B cell (primary cell): ENCODE measurements around the gene NUPR2. TPM values are rescaled to one million over a fixed set of nuclear protein-coding genes. Genes with fewer than 3 reads are reported as not detected.
A peak's percentile ranks its signal among the peaks of the same experiment; 100 is the strongest.
"Not testable (repeated sequence)": the region's sequence is repeated elsewhere in the genome, so short reads cannot be mapped to it uniquely, and the experiment has no call there.

Source experiments
- ATAC-seq: fragments of 200-7000 bp; cut with Tn5 transposase; one replicate; pipeline ENCODE4 v1.10.0; 2021; ENCODE audit warnings: low read depth, mild to moderate bottlenecking, moderate number of reproducible peaks, moderate library complexity
- CTCF ChIA-PET: fragments of 350-600 bp; sonication (Branson Sonifier 250); formaldehyde crosslinking; loops from one replicate; lab custom pipeline; 2021; ENCODE audit warnings: antibody characterized with exemption, inconsistent platforms; lab: Charles Lee
- POLR2A ChIA-PET: fragments of 350-600 bp; sonication (Branson Sonifier 250); formaldehyde crosslinking; loops from one replicate; lab custom pipeline; 2021; ENCODE audit warnings: antibody characterized with exemption; lab: Charles Lee
- DNase-seq: peaks from one replicate; pipeline ENCODE4 v3.0.0; 2013
- H2AFZ ChIP-seq: 2 replicates; pipeline ENCODE4 v1.6.1; 2012; ENCODE audit warnings: mild to moderate bottlenecking, low read depth, low read length; ENCODE audit not compliant: insufficient read depth, poor library complexity, severe bottlenecking
- H3K27ac ChIP-seq, 2 donors: 1 replicate in 1 of 2; 2 replicates in 1 of 2; pipeline ENCODE4 v1.5.1; 2012 to 2013; ENCODE audit warnings: low read length in 2 of 2, mild to moderate bottlenecking in 2 of 2, moderate library complexity in 1 of 2
- H3K27me3 ChIP-seq, 4 experiments: fragments of 200-600 bp in 1 of 4; sonication (generic) in 1 of 4; replicated peaks in 1 of 4; 1 replicate in 2 of 4; 2 replicates in 2 of 4; pipeline versions ENCODE4 v1.6.1 to v1.7.0; 2013 to 2016; ENCODE audit warnings: low read length in 3 of 4, mild to moderate bottlenecking in 2 of 4, mixed read lengths in 1 of 4, moderate library complexity in 1 of 4; ENCODE audit not compliant: insufficient read depth in 4 of 4, control insufficient read depth in 3 of 4; ENCODE audit errors: control extremely low read depth in 1 of 4
- H3K36me3 ChIP-seq, 2 experiments: replicated peaks in 1 of 2; 1 replicate in 1 of 2; 2 replicates in 1 of 2; pipeline versions ENCODE4 v1.6.1 to v1.7.1; 2013; ENCODE audit warnings: low read length in 1 of 2; ENCODE audit not compliant: insufficient read depth in 2 of 2, control insufficient read depth in 1 of 2; ENCODE audit errors: control extremely low read depth in 1 of 2, extremely low read depth in 1 of 2
- H3K4me1 ChIP-seq, 2 donors: fragments of 200-600 bp in 1 of 2; sonication (generic) in 1 of 2; 1 replicate in 1 of 2; 2 replicates in 1 of 2; pipeline versions ENCODE4 v1.5.1 to v1.6.1; 2013 to 2017; ENCODE audit warnings: low read length in 2 of 2; ENCODE audit not compliant: control insufficient read depth in 2 of 2, insufficient read depth in 2 of 2
- H3K4me2 ChIP-seq: replicated peaks from 2 replicates; pipeline ENCODE3; 2012; ENCODE audit warnings: mild to moderate bottlenecking, low read depth, low read length; ENCODE audit not compliant: poor library complexity, severe bottlenecking
- H3K4me3 ChIP-seq, 5 experiments: fragments of 200-600 bp in 1 of 5; sonication (generic) in 1 of 5; 1 replicate in 3 of 5; 2 replicates in 2 of 5; pipeline versions ENCODE4 v1.5.1 to v1.7.0; 2011 to 2016; ENCODE audit warnings: low read length in 4 of 5, mild to moderate bottlenecking in 4 of 5, low read depth in 2 of 5, control low read depth in 1 of 5, moderate library complexity in 1 of 5; ENCODE audit not compliant: insufficient read depth in 1 of 5; ENCODE audit errors: control extremely low read depth in 1 of 5, extremely low read depth in 1 of 5
- H3K79me2 ChIP-seq: fragments of 200-600 bp; sonication (generic); one replicate; pipeline ENCODE4 v1.6.0; 2016; ENCODE audit warnings: low read length; ENCODE audit not compliant: control insufficient read depth, insufficient read depth
- H3K9ac ChIP-seq: fragments of 200-600 bp; sonication (generic); 2 replicates; pipeline ENCODE4 v1.6.1; 2017; ENCODE audit warnings: mild to moderate bottlenecking, low read length, moderate library complexity
- H3K9me3 ChIP-seq, 3 donors: one replicate each; pipeline versions ENCODE4 v1.6.1 to v1.7.1; 2013; ENCODE audit warnings: low read length in 2 of 3; ENCODE audit not compliant: control insufficient read depth in 2 of 3, insufficient read depth in 1 of 3; ENCODE audit errors: control extremely low read depth in 1 of 3
- H4K20me1 ChIP-seq: 2 replicates; pipeline ENCODE4 v1.6.0; 2012; ENCODE audit warnings: mild to moderate bottlenecking, low read length; ENCODE audit not compliant: insufficient read depth, control insufficient read depth, poor library complexity, severe bottlenecking
- H3K27ac Mint-ChIP-seq: one replicate; pipeline ENCODE4 v1.8.0; 2021; ENCODE audit warnings: mixed read lengths
- H3K27me3 Mint-ChIP-seq: one replicate; pipeline ENCODE4 v1.8.0; 2021; ENCODE audit warnings: mixed read lengths
- H3K4me1 Mint-ChIP-seq: one replicate; pipeline ENCODE4 v1.8.0; 2021; ENCODE audit warnings: mixed read lengths
- H3K4me3 Mint-ChIP-seq: one replicate; pipeline ENCODE4 v1.8.0; 2021; ENCODE audit warnings: mixed read lengths
- H3K9me3 Mint-ChIP-seq: one replicate; pipeline ENCODE4 v1.8.0; 2022; ENCODE audit warnings: mixed read lengths; ENCODE audit not compliant: insufficient read depth
- EZH2 ChIP-seq: IDR thresholded peaks from 2 replicates; pipeline ENCODE4 v1.6.1; 2012; ENCODE audit warnings: borderline replicate concordance, low read depth, mild to moderate bottlenecking, moderate library complexity, low read length; ENCODE audit not compliant: insufficient read depth, poor library complexity, severe bottlenecking
- WGBS: methylation state at CpG from one replicate; pipeline ENCODE4 v1.1.5; 2013; ENCODE audit warnings: missing lambda C conversion rate; ENCODE audit not compliant: insufficient coverage; 5-methylcytosine and 5-hydroxymethylcytosine counted together
- intact Hi-C: fragments of 100-400 bp; cut with micrococcal nuclease; formaldehyde crosslinking; loops from one replicate; pipeline ENCODE4 v1.10.0; 2022
- polyA plus RNA-seq: library from polyadenylated mRNA; depleted of rRNA; stranded (reverse); fragments of >200 nt; gene quantifications from 2 replicates; pipeline ENCODE4 v1.2.3, GENCODE V29; 2012
- total RNA-seq, 2 donors: library from RNA; stranded (reverse); fragments of 120-200 nt in 1 of 2; gene quantifications; 1 replicate in 1 of 2; 2 replicates in 1 of 2; pipeline versions ENCODE4 v1.2.3 to v1.2.4, GENCODE V29; 2013 to 2022
- TF ChIP-seq, protein P1 (sequence below): fragments of 200-600 bp; IDR thresholded peaks from one replicate; pipeline ENCODE4 v1.8.0; 2022; ENCODE audit warnings: antibody characterized with exemption, mild to moderate bottlenecking

NUPR2 gene
- total and polyA plus RNA-seq, 2 donors (not counting 1 experiment from before 2014, with no cell fraction given), result not detected

DNA sequence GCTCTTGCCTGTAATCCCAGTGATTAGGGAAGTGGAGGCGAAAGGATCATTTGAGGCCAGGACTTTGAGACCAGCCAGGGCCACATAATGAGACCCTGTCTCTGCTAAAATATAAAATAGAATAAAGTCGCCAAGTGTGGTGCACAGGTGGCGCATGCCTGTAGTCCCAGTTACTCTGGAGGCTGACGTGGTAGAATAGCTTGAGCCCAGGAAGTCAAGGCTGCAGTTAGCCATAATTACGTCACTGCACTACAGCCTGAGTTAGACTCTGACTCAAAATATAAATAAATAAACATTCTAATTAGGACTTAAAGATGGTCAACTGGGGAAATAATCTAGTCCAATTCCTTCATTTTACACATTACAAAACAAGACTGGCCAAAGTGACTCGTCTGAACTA lies 10.7 kb downstream of the NUPR2 start:
- peaks cover 29% of the 10 kb centered on the region for H3K79me2 ChIP-seq
- Mint-ChIP-seq H3K27ac (peak overlapping the region; percentile 98), H3K9me3 (no peaks in the 10 kb centered on the region), H3K27me3 (peaks cover 3% of the 10 kb centered on the region), H3K4me1 (peaks cover 36% of the 10 kb centered on the region), H3K4me3 (peak overlapping the region; percentile 99)
- peaks cover 0 to 6% (median 0%) of the 10 kb centered on the region in 3 donors for H3K9me3 ChIP-seq
- peaks cover 17 to 22% of the 10 kb centered on the region in 2 donors for H3K4me1 ChIP-seq
- H3K36me3 ChIP-seq, result peaks cover 13 to 34% of the 10 kb centered on the region in 2 experiments
- peak overlapping the region; percentile 77 to 89 for H3K27ac ChIP-seq
- H4K20me1 ChIP-seq, result peaks cover 6% of the 10 kb centered on the region
- peaks cover 0 to 3% (median 0%) of the 10 kb centered on the region in 4 experiments for H3K27me3 ChIP-seq
- WGBS, result 57% methylated on average over 2 of the region's 6 CpGs
- intact Hi-C loops, result no loop called here
- DNase-seq (peak; percentile 44), ATAC-seq (no peak)
- H3K9ac ChIP-seq, result peak overlapping the region; percentile 84
- POLR2A ChIA-PET, result interaction anchor here (1.0 to 1.5 kb wide), 2 partner anchors 41 to 739 kb away, joined by 3 to 7 read pairs; no protein-coding TSS in a partner anchor
- CTCF ChIA-PET, result interaction anchor here (0.8 to 1.1 kb wide), 2 partner anchors 31 to 739 kb away, joined by 3 read pairs; no protein-coding TSS in a partner anchor
- no peak for TF ChIP-seq EZH2
- TF ChIP-seq, protein P1, sequence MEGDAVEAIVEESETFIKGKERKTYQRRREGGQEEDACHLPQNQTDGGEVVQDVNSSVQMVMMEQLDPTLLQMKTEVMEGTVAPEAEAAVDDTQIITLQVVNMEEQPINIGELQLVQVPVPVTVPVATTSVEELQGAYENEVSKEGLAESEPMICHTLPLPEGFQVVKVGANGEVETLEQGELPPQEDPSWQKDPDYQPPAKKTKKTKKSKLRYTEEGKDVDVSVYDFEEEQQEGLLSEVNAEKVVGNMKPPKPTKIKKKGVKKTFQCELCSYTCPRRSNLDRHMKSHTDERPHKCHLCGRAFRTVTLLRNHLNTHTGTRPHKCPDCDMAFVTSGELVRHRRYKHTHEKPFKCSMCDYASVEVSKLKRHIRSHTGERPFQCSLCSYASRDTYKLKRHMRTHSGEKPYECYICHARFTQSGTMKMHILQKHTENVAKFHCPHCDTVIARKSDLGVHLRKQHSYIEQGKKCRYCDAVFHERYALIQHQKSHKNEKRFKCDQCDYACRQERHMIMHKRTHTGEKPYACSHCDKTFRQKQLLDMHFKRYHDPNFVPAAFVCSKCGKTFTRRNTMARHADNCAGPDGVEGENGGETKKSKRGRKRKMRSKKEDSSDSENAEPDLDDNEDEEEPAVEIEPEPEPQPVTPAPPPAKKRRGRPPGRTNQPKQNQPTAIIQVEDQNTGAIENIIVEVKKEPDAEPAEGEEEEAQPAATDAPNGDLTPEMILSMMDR, result no peak
- H3K4me3 ChIP-seq, result peak overlapping the region; percentile 75 to 99 (median 87)
- peak overlapping the region; percentile 86 for H2AFZ ChIP-seq
- peak overlapping the region; percentile 85 for H3K4me2 ChIP-seq

DNA sequence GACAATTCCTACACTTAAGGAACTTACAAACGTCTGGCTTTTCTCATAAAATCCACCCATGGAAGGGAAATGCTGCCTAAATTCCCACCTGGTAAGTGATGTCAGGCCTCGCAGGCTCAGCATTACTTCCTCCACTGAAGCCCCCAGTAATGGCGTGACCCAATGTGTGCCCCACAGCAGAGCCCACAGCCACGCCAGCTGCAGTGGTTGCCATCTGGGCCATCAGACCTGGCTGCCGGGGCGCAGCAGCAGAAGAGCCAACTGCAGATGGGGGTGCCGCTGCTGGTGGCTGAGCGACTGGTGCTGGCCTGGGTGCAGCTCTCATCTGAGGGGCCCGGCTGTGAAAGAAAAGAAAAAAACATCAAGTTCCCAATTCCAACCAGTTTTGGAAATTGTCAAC lies 12.1 kb downstream of the NUPR2 start:
- H3K27ac ChIP-seq, DNase-seq, H3K4me3 Mint-ChIP-seq, H3K27ac Mint-ChIP-seq, ATAC-seq, H4K20me1 ChIP-seq, H3K9me3 ChIP-seq, intact Hi-C loops, H3K9ac ChIP-seq, H3K4me3 ChIP-seq, H3K4me2 ChIP-seq, H2AFZ ChIP-seq, H3K27me3 ChIP-seq, POLR2A ChIA-PET, CTCF ChIA-PET, H3K9me3 Mint-ChIP-seq, H3K27me3 Mint-ChIP-seq: not testable (repeated sequence)
- H3K79me2 ChIP-seq, result peaks cover 29% of the 10 kb centered on the region
- H3K4me1 Mint-ChIP-seq, result peaks cover 36% of the 10 kb centered on the region
- 97% methylated on average over 9 of the region's 9 CpGs for WGBS
- H3K4me1 ChIP-seq, result peaks cover 17 to 22% of the 10 kb centered on the region in 2 donors
- H3K36me3 ChIP-seq, result peaks cover 18 to 47% of the 10 kb centered on the region in 2 experiments
